HL-60 (cell line): ENCODE measurements around the gene BIN1.

Experiments
- DNase-seq, 2 experiments: peaks; one replicate each; pipeline ENCODE4 v3.0.0-alpha.2; 2010 to 2020; ENCODE audit warnings: low read depth in 1 of 2, low spot score in 1 of 2
- H3K27ac ChIP-seq: fragments of 250-450 bp; sonication (Bioruptor Pico); replicated peaks from 2 replicates; pipeline ENCODE4 v1.5.1; 2020; ENCODE audit warnings: mild to moderate bottlenecking, moderate library complexity
- H3K27me3 ChIP-seq: fragments of 250-450 bp; sonication (Bioruptor Pico); 2 replicates; pipeline ENCODE4 v1.5.1; 2021; ENCODE audit warnings: mild to moderate bottlenecking, moderate library complexity; ENCODE audit not compliant: insufficient read depth, poor library complexity, severe bottlenecking
- H3K4me3 ChIP-seq: replicated peaks from 2 replicates; pipeline ENCODE4 v1.5.1; 2011; ENCODE audit warnings: mild to moderate bottlenecking, control low read depth, low read length; ENCODE audit not compliant: insufficient read depth
- GABPA ChIP-seq: IDR thresholded peaks from 2 replicates; pipeline ENCODE4 v1.6.1; 2012; ENCODE audit warnings: low read depth
- POLR2AphosphoS5 ChIP-seq: IDR thresholded peaks from 2 replicates; pipeline ENCODE4 v1.6.1; 2012; ENCODE audit warnings: low read depth
- SPI1 ChIP-seq: IDR thresholded peaks from 2 replicates; pipeline ENCODE4 v1.6.1; 2012; ENCODE audit warnings: low read depth, mild to moderate bottlenecking, borderline replicate concordance
- TF ChIP-seq, protein P1 (sequence below): IDR thresholded peaks from one replicate; pipeline ENCODE4 v1.5.1; 2011; ENCODE audit warnings: low read length, control low read depth, inconsistent platforms; ENCODE audit not compliant: insufficient read depth
- TF ChIP-seq, protein P2 (sequence below): IDR thresholded peaks from 2 replicates; pipeline ENCODE4 v1.6.1; 2012; ENCODE audit warnings: low read depth; ENCODE audit not compliant: insufficient replicate concordance

The BIN1 gene

DNA sequence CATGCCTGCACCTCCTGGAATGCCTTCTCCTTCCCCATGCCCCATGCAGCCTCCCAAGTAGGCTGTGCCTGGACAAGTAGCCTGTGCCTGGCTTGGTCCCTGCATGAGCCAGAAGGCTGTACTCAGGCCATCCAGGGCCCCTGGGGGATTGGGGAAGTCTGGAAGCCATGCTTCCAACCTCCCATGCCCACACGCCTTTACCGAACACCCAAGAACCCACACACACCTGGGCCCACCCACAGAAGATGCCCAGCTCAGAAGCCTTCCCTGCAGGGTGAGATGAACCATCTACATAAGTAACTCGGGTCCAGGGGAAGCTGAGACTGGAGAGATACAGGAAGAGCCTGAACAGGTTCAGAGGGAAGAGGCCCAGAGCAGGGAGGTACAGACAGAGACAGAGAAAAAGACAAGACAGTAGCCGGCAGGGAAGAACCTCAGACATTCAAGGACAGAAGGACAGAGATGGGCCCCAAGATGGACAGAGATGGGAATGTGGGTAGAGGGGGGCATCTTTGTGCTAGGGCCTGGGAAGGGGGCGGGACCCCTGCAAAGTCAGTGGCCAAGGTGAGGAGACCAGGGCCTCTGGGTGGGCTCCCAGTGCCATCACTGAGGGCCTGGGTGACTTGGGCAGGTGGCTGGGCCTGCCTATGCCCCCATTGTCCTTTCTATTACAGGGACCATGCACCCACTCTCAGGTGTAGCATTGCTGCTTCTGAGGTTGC lies 4.3 kb downstream of the BIN1 start:
- H3K27me3 ChIP-seq: peaks cover 15% of the 10 kb centered on the region
- DNase-seq: no peak
- no peak overlapping the region for H3K27ac ChIP-seq
- H3K4me3 ChIP-seq: no peak overlapping the region
- no peak for TF ChIP-seq GABPA
- no peak for TF ChIP-seq POLR2AphosphoS5
- TF ChIP-seq, protein P1, sequence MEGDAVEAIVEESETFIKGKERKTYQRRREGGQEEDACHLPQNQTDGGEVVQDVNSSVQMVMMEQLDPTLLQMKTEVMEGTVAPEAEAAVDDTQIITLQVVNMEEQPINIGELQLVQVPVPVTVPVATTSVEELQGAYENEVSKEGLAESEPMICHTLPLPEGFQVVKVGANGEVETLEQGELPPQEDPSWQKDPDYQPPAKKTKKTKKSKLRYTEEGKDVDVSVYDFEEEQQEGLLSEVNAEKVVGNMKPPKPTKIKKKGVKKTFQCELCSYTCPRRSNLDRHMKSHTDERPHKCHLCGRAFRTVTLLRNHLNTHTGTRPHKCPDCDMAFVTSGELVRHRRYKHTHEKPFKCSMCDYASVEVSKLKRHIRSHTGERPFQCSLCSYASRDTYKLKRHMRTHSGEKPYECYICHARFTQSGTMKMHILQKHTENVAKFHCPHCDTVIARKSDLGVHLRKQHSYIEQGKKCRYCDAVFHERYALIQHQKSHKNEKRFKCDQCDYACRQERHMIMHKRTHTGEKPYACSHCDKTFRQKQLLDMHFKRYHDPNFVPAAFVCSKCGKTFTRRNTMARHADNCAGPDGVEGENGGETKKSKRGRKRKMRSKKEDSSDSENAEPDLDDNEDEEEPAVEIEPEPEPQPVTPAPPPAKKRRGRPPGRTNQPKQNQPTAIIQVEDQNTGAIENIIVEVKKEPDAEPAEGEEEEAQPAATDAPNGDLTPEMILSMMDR: no peak
- TF ChIP-seq, protein P2, sequence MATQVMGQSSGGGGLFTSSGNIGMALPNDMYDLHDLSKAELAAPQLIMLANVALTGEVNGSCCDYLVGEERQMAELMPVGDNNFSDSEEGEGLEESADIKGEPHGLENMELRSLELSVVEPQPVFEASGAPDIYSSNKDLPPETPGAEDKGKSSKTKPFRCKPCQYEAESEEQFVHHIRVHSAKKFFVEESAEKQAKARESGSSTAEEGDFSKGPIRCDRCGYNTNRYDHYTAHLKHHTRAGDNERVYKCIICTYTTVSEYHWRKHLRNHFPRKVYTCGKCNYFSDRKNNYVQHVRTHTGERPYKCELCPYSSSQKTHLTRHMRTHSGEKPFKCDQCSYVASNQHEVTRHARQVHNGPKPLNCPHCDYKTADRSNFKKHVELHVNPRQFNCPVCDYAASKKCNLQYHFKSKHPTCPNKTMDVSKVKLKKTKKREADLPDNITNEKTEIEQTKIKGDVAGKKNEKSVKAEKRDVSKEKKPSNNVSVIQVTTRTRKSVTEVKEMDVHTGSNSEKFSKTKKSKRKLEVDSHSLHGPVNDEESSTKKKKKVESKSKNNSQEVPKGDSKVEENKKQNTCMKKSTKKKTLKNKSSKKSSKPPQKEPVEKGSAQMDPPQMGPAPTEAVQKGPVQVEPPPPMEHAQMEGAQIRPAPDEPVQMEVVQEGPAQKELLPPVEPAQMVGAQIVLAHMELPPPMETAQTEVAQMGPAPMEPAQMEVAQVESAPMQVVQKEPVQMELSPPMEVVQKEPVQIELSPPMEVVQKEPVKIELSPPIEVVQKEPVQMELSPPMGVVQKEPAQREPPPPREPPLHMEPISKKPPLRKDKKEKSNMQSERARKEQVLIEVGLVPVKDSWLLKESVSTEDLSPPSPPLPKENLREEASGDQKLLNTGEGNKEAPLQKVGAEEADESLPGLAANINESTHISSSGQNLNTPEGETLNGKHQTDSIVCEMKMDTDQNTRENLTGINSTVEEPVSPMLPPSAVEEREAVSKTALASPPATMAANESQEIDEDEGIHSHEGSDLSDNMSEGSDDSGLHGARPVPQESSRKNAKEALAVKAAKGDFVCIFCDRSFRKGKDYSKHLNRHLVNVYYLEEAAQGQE: no peak
- no peak for TF ChIP-seq SPI1

DNA sequence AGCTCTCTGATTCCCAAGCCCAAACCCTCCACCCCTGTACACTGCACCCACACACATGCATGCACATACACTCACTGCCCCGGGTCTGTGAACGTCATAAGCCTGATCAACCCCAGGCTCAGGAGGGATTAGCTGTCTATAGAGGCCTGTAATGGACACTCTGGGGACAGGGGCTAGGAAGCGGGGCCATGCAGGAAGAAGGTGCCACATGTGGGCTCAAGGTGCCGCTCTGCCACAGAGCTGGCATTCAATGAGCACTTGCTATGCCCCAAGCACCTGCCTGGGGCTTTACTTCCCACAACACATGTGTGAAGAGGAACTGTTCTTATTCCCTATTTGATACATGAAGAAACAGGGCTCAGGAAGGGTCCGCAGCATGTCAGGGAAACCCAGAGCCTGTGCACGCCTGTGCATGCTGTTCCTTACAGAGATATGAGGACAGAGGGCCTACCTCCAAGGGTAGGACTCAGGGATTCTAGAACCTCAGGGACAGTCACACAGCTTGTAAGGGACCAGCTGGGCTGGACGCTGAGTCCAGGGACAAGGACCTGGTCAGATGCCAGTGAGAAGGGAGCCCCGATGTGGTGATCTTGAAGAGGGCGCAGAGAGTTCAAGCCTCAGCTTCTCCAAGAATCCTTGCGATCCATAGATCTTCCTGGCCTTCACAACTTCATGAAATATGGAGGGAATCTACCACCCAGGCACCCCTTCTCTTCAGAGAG lies 5.0 kb downstream of the BIN1 start:
- no peak for DNase-seq
- Histone ChIP-seq H3K27ac (no peak overlapping the region), H3K27me3 (peaks cover 14% of the 10 kb centered on the region), H3K4me3 (no peak overlapping the region)
- no peak for TF ChIP-seq SPI1
- TF ChIP-seq POLR2AphosphoS5: no peak
- TF ChIP-seq GABPA: no peak
- TF ChIP-seq, protein P1: no peak

DNA sequence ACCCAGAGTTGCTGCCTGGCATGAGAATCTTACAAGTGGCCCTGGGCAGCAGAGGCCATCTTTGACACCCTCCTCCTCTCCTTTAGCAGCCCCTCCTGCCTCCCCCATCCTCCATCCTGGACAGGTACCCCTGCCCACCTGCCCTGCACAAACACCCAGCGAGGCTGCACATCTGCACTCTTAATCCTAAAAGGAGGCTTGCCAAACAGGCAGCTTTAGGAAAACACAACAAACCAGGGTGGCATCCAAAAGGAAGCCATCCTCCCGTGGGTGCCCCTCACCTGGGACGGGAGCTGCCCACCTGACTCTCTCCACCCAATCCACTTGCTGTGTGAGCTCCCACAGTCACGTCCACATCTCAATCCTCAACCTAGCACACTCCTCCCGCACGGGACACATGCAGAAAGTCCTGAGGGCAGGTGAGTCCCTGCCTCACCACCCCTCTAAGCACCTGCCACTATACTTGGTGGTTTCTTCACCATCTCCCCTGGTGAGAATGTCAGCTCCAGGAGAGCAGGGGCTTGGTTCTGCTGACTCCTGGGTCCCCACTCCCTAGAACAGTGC lies 5.8 kb downstream of the BIN1 start:
- no peak overlapping the region for H3K27ac ChIP-seq
- TF ChIP-seq, protein P2: no peak
- peaks cover 8% of the 10 kb centered on the region for H3K27me3 ChIP-seq
- DNase-seq: no peak
- H3K4me3 ChIP-seq: no peak overlapping the region

DNA sequence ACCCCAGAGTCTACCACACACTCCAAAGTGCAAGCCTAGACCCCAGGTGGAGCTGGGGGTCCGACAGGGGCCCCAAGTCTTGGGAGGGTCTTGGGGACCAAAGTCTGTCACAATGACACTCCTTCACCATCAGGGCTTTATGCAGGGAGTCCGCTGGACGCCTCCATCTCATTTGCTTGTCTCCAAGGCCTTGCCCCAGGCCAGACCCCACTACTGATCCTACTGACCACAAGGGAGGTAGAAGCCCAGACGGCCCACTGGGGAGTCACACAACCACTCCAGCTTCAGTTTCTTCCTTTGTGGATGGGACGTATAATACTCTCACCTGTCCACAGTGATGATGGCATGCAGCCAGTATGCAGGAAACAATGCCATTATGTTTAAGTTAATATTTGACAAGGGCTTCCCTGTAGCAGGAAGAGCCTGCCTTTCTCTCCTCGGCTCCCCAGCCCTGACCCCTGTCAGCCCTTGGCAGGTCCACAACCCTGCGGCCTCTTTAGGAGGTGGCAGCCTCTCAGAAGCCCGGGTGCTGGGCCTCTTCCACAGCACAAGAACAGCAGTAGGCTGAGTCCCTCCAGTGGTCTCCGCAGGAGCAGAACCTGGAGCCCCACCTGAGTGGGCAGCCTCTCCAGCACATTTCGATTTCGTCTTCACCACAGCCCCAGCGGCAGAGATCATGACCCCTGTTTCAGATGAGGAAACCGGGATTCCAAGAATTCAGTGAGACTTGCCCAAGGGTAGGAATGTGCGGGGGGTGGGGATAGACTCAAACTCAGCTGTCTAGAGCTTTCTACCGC lies 6.5 kb downstream of the BIN1 start:
- TF ChIP-seq POLR2AphosphoS5 (no peak), SPI1 (no peak), GABPA (no peak)
- TF ChIP-seq, protein P2: no peak
- TF ChIP-seq, protein P1: no peak
- Histone ChIP-seq H3K4me3 (no peak overlapping the region), H3K27me3 (peaks cover 2% of the 10 kb centered on the region), H3K27ac (no peak overlapping the region)
- DNase-seq: no peak
